Measurements from ENCODE around the gene CCDC197.

The CCDC197 gene

GRCh38 chr14:94003397-94003796, 6.3 kb downstream of the CCDC197 start:
- no peak for TF ChIP-seq RAD21 (IDR thresholded peaks at IDR 0.05; ENCODE audit: low read depth)
- no peak for TF ChIP-seq ZBTB7A (IDR thresholded peaks at IDR 0.05; ENCODE audit: low read depth)
- TF ChIP-seq CEBPB (IDR thresholded peaks at IDR 0.05), result no peak
- TF ChIP-seq CREB1 (IDR thresholded peaks at IDR 0.05; ENCODE audit: low read depth), result no peak
- no peak for TF ChIP-seq FOXM1 (IDR thresholded peaks at IDR 0.05; ENCODE audit: borderline replicate concordance, low read depth)
- TF ChIP-seq EGR1 (IDR thresholded peaks at IDR 0.05), result no peak
- TF ChIP-seq TEAD4 (IDR thresholded peaks at IDR 0.05), result no peak
- TF ChIP-seq EP300 (IDR thresholded peaks at IDR 0.05; ENCODE audit: borderline replicate concordance), result no peak
- no peak for TF ChIP-seq TCF12 (IDR thresholded peaks at IDR 0.05; ENCODE audit: low read depth)
- no peak for TF ChIP-seq NFIC (IDR thresholded peaks at IDR 0.05)
- TF ChIP-seq REST (IDR thresholded peaks at IDR 0.05; ENCODE audit: low read depth), result no peak

GRCh38 chr14:94004015-94004414, 6.9 kb downstream of the CCDC197 start:
- TF ChIP-seq YY1 (IDR thresholded peaks at IDR 0.05; ENCODE audit: low read depth), result no peak
- no peak for TF ChIP-seq ZBTB7A (IDR thresholded peaks at IDR 0.05; ENCODE audit: low read depth)
- no peak for TF ChIP-seq CEBPB (IDR thresholded peaks at IDR 0.05)
- TF ChIP-seq CREB1 (IDR thresholded peaks at IDR 0.05; ENCODE audit: low read depth), result no peak
- TF ChIP-seq TAF1 (IDR thresholded peaks at IDR 0.05; ENCODE audit: low read depth), result no peak
- no peak for TF ChIP-seq REST (IDR thresholded peaks at IDR 0.05; ENCODE audit: low read depth)
- TF ChIP-seq MAX (IDR thresholded peaks at IDR 0.05), result no peak
- no peak for TF ChIP-seq USF1 (IDR thresholded peaks at IDR 0.05)
- no peak for TF ChIP-seq TEAD4 (IDR thresholded peaks at IDR 0.05)
- no peak for TF ChIP-seq NFIC (IDR thresholded peaks at IDR 0.05)
- TF ChIP-seq EP300 (IDR thresholded peaks at IDR 0.05; ENCODE audit: borderline replicate concordance), result no peak
- TF ChIP-seq FOXM1 (IDR thresholded peaks at IDR 0.05; ENCODE audit: borderline replicate concordance, low read depth), result no peak
- no peak for TF ChIP-seq RAD21 (IDR thresholded peaks at IDR 0.05; ENCODE audit: low read depth)
- TF ChIP-seq EGR1 (IDR thresholded peaks at IDR 0.05), result no peak
- no peak for TF ChIP-seq TCF12 (IDR thresholded peaks at IDR 0.05; ENCODE audit: low read depth)

- TF ChIP-seq CREB1 (IDR thresholded peaks at IDR 0.05; ENCODE audit: low read depth) (no peak), NFIC (IDR thresholded peaks at IDR 0.05) (no peak), YY1 (IDR thresholded peaks at IDR 0.05; ENCODE audit: low read depth) (no peak), RAD21 (IDR thresholded peaks at IDR 0.05; ENCODE audit: low read depth) (peak; percentile 18; the same call in 1 of the 2 replicates), REST (IDR thresholded peaks at IDR 0.05; ENCODE audit: low read depth) (no peak), TEAD4 (IDR thresholded peaks at IDR 0.05) (no peak)
These were observed 8.4 kb downstream of the CCDC197 start for GRCh38 chr14:94005324-94006073.

- TF ChIP-seq RAD21 (IDR thresholded peaks at IDR 0.05; ENCODE audit: low read depth) (no peak), CREB1 (IDR thresholded peaks at IDR 0.05; ENCODE audit: low read depth) (no peak), EGR1 (IDR thresholded peaks at IDR 0.05) (no peak), YY1 (IDR thresholded peaks at IDR 0.05; ENCODE audit: low read depth) (no peak), TCF12 (IDR thresholded peaks at IDR 0.05; ENCODE audit: low read depth) (no peak), MAX (IDR thresholded peaks at IDR 0.05) (no peak), USF1 (IDR thresholded peaks at IDR 0.05) (no peak), TEAD4 (IDR thresholded peaks at IDR 0.05) (no peak), FOXM1 (IDR thresholded peaks at IDR 0.05; ENCODE audit: borderline replicate concordance, low read depth) (no peak), NFIC (IDR thresholded peaks at IDR 0.05) (no peak), TAF1 (IDR thresholded peaks at IDR 0.05; ENCODE audit: low read depth) (no peak), REST (IDR thresholded peaks at IDR 0.05; ENCODE audit: low read depth) (no peak), ZBTB7A (IDR thresholded peaks at IDR 0.05; ENCODE audit: low read depth) (no peak), EP300 (IDR thresholded peaks at IDR 0.05; ENCODE audit: borderline replicate concordance) (no peak), CEBPB (IDR thresholded peaks at IDR 0.05) (no peak)
These were observed 11.1 kb downstream of the CCDC197 start for GRCh38 chr14:94008234-94008633.
